Lung (tissue), 12 donors: ENCODE results near the gene SMG7. TPM values are rescaled to one million over a fixed set of nuclear protein-coding genes. Genes with fewer than 3 reads are reported as not detected.

ENCODE experiments used
- ATAC-seq: fragments of 200-7000 bp; cut with Tn5 transposase; one replicate; pipeline ENCODE4 v1.9.1; 2020; ENCODE audit warnings: moderate number of reproducible peaks; ENCODE audit not compliant: insufficient read depth, low FRiP score
- DNase-seq, 3 donors: peaks; one replicate each; pipeline ENCODE4 v3.0.0-alpha.2; 2013 to 2017
- H3K27ac ChIP-seq, 2 donors: one replicate each; pipeline ENCODE4 v1.5.1; 2013; ENCODE audit warnings: mild to moderate bottlenecking in 2 of 2, moderate library complexity in 2 of 2, control low read depth in 1 of 2, inconsistent platforms in 1 of 2, low read depth in 1 of 2, low read length in 1 of 2
- H3K27me3 ChIP-seq, 3 donors: one replicate each; pipeline ENCODE4 v1.5.1; 2013; ENCODE audit warnings: low read length in 2 of 3; ENCODE audit not compliant: control insufficient read depth in 3 of 3, insufficient read depth in 3 of 3
- H3K36me3 ChIP-seq, 4 donors: one replicate each; pipeline ENCODE4 v1.5.1; 2013; ENCODE audit warnings: low read length in 4 of 4, mild to moderate bottlenecking in 1 of 4, moderate library complexity in 1 of 4; ENCODE audit not compliant: control insufficient read depth in 4 of 4, insufficient read depth in 4 of 4
- H3K4me1 ChIP-seq, 5 donors: one replicate each; pipeline ENCODE4 v1.5.1; 2013; ENCODE audit warnings: low read length in 5 of 5, mild to moderate bottlenecking in 2 of 5, moderate library complexity in 1 of 5; ENCODE audit not compliant: control insufficient read depth in 5 of 5, insufficient read depth in 5 of 5
- H3K4me3 ChIP-seq: one replicate; pipeline ENCODE4 v1.5.1; 2013; ENCODE audit warnings: mild to moderate bottlenecking, control low read depth, moderate library complexity
- H3K9ac ChIP-seq, 2 donors: one replicate each; pipeline ENCODE4 v1.5.1; 2013; ENCODE audit warnings: low read length in 2 of 2, control low read depth in 1 of 2; ENCODE audit not compliant: insufficient read depth in 1 of 2
- H3K9me3 ChIP-seq, 4 donors: one replicate each; pipeline ENCODE4 v1.5.1; 2013; ENCODE audit warnings: low read length in 3 of 4, mild to moderate bottlenecking in 1 of 4, moderate library complexity in 1 of 4; ENCODE audit not compliant: control insufficient read depth in 4 of 4, insufficient read depth in 3 of 4
- CTCF ChIP-seq: IDR thresholded peaks from 2 replicates; pipeline ENCODE4 v1.5.1; 2012; ENCODE audit warnings: mild to moderate bottlenecking; ENCODE audit errors: control extremely low read depth, extremely low read depth
- WGBS, 2 donors: extraction: QIAGEN DNeasy Blood & Tissue Kit; methylation state at CpG; one replicate each; pipeline ENCODE4 v1.1.7; 2013; 5-methylcytosine and 5-hydroxymethylcytosine counted together
- polyA plus RNA-seq, 2 donors: library from polyadenylated mRNA; stranded (reverse); fragments of 200-250 nt; gene quantifications; one replicate each; pipeline ENCODE4 v1.2.1, GENCODE V29; 2013
- total RNA-seq, 2 donors: library from RNA; depleted of rRNA in 1 of 2; stranded (reverse); fragments of >200 nt in 1 of 2; gene quantifications; one replicate each; pipeline ENCODE4 v1.2.1, GENCODE V29; 2014 to 2021
- donor health status: control.
- donor health status: control.
- donor health status: Bipolar disorder and iron deficiency.
- donor health status: healthy.
- donor health status: DM: yes; HTN: yes; CAD: no.

Gene SMG7
- total and polyA plus RNA-seq, 4 donors, result 17.4 to 86.6 (median 45.6) TPM

DNA sequence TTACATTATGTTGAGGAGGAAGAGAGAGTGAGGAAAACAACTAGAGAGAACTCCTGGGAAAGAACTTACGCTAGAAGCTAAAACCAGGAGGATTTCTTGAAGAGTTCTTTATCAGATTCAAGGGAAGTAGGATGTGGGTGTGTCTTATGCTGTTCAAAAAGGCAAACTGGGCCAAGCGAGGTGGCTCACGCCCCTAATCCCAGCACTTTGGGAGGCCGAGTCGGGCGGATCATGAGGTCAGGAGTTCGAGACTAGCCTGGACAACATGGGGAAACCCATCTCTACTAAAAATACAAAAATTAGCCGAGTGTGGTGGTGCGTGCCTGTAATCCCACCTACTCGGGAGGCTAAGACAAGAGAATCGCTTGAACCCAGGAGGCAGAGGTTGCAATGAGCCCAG is 23.1 kb downstream of the SMG7 start:
- no peak overlapping the region for H3K4me3 ChIP-seq
- H3K9ac ChIP-seq, result no peak overlapping the region
- no peaks in the 10 kb centered on the region for H3K9me3 ChIP-seq
- ATAC-seq (no peak), DNase-seq (no peak)
- no peak overlapping the region for H3K27ac ChIP-seq
- no peaks in the 10 kb centered on the region for H3K27me3 ChIP-seq
- 91 to 97% methylated on average over 11 of the region's 11 CpGs for WGBS, 2 donors
- H3K36me3 ChIP-seq, result peaks cover 0 to 1% (median 0%) of the 10 kb centered on the region in 4 donors
- TF ChIP-seq CTCF, result no peak
- peaks cover 0 to 10% (median 0%) of the 10 kb centered on the region in 5 donors for H3K4me1 ChIP-seq

- 98 to 100% methylated on average over 2 of the region's 2 CpGs for WGBS, 2 donors
- no peaks in the 10 kb centered on the region for H3K9me3 ChIP-seq
- no peak for DNase-seq
- no peak overlapping the region for H3K27ac ChIP-seq
- no peak for ATAC-seq
- TF ChIP-seq CTCF, result no peak
- peaks cover 0 to 10% (median 0%) of the 10 kb centered on the region in 5 donors for H3K4me1 ChIP-seq
- no peaks in the 10 kb centered on the region for H3K36me3 ChIP-seq
- no peak overlapping the region for H3K9ac ChIP-seq
- H3K4me3 ChIP-seq, result no peak overlapping the region
- no peaks in the 10 kb centered on the region for H3K27me3 ChIP-seq
Measured at GRCh38 chr1:183497218-183497617, 24.9 kb downstream of the SMG7 start.

DNA sequence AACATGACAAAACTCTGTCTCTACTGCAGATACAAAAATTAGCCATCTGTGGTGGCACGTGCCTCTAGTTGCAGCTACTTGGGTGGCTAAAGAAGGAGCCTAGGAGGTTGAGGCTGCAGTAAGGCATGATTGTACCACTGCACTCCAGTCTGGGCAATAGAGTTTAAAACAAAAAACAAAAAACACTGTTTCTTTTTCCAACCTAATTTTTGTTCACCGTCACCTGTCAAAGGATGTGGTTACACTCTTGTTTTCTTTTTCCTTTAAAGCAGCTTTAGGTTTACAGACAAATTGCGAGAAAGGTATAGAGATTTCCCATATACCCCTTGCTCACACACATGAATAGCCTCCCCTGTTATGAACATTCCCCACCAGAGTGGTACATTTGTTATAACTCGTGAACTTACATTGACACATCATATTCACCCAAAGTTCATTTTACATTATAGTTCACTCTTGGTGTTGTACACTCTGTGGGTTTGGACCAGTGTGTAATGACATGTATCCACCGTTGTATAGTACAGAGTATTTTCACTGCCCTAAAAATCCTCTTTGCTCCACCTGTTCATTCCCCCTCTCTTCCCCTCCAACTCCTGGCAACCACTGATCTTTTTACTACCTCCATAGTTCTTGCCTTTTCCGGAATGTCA is 26.2 kb downstream of the SMG7 start:
- no peak for TF ChIP-seq CTCF
- Histone ChIP-seq H3K9me3 (no peaks in the 10 kb centered on the region), H3K27me3 (no peaks in the 10 kb centered on the region), H3K9ac (no peak overlapping the region), H3K4me1 (peaks cover 0 to 10% (median 3%) of the 10 kb centered on the region in 5 donors), H3K36me3 (no peaks in the 10 kb centered on the region), H3K27ac (no peak overlapping the region), H3K4me3 (no peak overlapping the region)
- ATAC-seq (no peak), DNase-seq (no peak)
- 88 to 89% methylated on average over 6 of the region's 6 CpGs for WGBS, 2 donors
